GM18867 (cell line): ENCODE measurements around the gene SFTPB.
A peak's percentile ranks its signal among the peaks of the same experiment; 100 is the strongest.
"Not testable (repeated sequence)": the region's sequence is repeated elsewhere in the genome, so short reads cannot be mapped to it uniquely, and the experiment has no call there.

Source experiments
- ATAC-seq: cut with Tn5 transposase; IDR thresholded peaks from one replicate; pipeline ENCODE4 v1.9.1; 2021; ENCODE audit warnings: mild to moderate bottlenecking, moderate library complexity; ENCODE audit not compliant: unreplicated experiment

SFTPB gene

DNA sequence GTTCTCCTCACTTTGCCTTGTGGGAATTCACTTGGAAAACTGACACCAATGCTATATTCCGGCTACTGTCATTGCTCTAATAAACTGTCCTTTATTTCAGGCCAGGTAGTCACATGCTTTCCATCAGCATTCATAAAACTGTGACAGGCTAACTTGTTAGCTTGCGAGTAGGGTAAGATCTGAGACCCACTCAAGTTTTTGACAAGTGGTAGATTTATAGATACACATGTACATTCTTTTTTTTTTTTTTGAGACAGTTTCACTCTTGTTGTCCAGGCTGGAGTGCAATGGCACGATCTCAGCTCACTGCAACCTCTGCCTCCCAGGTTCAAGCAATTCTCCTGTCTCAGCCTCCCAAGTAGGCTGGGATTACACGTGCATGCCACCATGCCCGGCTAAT, 50.3 kb downstream of the SFTPB start:
- not testable (repeated sequence) for ATAC-seq

- no peak for ATAC-seq
Observed at GRCh38 chr2:85615413-85615728, 52.6 kb downstream of the SFTPB start.

GRCh38 chr2:85614757-85615156, 53.2 kb downstream of the SFTPB start:
- ATAC-seq: not testable (repeated sequence)

DNA sequence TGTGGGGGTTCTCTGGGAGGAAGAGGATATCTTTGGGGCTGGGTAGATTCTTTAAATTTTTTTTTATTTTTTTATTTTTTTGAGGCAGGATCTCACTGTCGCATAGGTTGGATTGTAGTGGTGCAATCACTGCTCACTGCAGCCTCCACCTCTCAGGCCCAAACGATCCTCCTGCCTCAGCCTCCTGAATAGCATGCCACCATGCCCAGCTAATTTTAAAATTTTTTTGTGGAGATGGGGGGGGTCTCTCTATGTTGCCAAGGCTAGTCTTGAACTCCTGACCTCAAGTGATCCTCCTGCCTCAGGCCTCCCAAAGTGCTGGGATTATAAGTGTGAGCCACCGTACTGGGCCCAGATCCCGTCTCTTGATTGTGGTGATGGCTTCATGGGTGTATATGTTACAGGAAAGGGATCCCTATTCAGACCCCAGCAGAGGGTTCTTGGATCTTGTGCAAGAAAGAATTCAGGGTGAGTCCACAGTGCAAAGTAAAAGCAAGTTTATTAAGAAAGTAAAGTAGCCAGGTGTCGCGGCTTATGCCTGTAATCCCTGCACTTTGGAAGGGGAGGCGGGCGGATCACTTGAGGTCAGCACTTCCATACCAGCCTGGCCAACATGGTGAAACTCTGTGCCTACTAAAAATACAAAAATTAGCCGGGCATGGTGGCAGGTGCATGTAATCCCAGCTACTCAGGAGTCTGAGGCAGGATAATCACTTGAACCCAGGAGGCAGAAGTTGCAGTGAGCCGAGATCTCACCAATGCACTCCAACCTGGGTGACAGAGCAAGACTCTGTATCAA, 54.1 kb downstream of the SFTPB start:
- ATAC-seq: no peak

DNA sequence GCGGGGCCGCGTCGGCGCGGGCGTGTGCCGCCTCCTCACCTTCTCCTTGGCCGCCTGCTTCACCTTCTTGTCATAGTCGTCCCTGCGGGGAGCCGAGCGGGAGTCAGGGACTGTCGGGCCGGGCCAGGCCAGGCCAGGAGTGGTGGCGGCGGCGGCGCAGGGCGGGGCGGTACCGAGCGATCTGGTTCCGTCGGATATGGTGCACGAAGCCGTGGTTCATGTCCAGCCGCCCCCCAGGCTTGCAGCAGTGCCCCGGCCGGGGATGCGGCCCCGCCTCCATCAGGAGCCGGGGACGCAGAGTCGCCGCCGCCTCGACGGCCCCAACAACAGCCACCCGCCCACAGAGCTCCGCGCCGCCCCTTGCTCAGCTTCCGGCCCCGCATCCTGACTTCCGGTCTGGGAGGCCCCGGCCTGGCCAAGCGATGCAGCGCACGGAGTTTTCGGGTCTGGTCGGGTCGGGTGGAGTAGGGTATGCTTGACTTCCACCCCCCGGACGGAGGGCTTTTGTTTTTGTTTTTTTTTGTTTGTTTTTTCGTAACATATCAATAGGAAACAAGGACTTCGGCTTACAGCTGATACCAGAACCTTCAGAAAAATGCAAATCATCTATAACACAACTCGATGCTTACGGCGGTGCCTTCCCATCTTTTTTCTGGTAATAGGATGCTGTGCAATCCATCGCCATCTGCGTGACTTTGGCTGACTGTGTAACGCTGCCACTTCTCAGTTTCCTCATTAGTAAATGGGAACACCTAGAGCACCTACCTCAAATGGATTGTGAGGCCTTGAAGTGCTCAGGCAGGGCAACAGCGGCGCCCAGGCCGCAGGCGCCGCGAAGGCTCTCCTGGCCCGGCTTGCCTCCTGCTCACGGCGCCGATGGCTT, 56.1 kb downstream of the SFTPB start, which contains the start of gene C2orf68:
Gene C2orf68, minus strand, starts transcription at position 362 of the 883 bp plus-strand sequence. Its CDS starts 82 bp downstream, at position 280.
- peak; percentile 78 for ATAC-seq

GRCh38 chr2:85611217-85611704, 56.7 kb downstream of the SFTPB start:
- ATAC-seq: no peak
